ENCODE results near the gene WIZ. TPM values are rescaled to one million over a fixed set of nuclear protein-coding genes. Genes with fewer than 3 reads are reported as not detected.

Gene WIZ
- total RNA-seq, 2 experiments from 2014 or later: 31.6 to 32.7 TPM

- H3K27me3 Mint-ChIP-seq (ENCODE audit: low read depth): no peaks in the 10 kb centered on the region
- H3K4me1 Mint-ChIP-seq (ENCODE audit: low read depth): no peaks in the 10 kb centered on the region
- no peaks in the 10 kb centered on the region for H3K9me3 Mint-ChIP-seq (ENCODE audit: insufficient read depth)
- no peak overlapping the region for H3K4me3 Mint-ChIP-seq
- DNase-seq (no peak), ATAC-seq (no peak)
- peaks cover 2% of the 10 kb centered on the region for H3K36me3 Mint-ChIP-seq (ENCODE audit: low read depth)
- no peak overlapping the region for H3K27ac Mint-ChIP-seq
- POLR2A ChIA-PET: no interaction called here
- CTCF ChIA-PET: no interaction called here
Measured at GRCh38 chr19:15442142-15442920, 7.4 kb downstream of the WIZ start.

GRCh38 chr19:15441317-15441716 lies 8.4 kb downstream of the WIZ start:
- Mint-ChIP-seq H3K27ac (no peak overlapping the region), H3K4me3 (no peak overlapping the region), H3K27me3 (ENCODE audit: low read depth) (no peaks in the 10 kb centered on the region), H3K36me3 (ENCODE audit: low read depth) (no peaks in the 10 kb centered on the region), H3K4me1 (ENCODE audit: low read depth) (peaks cover 4% of the 10 kb centered on the region), H3K9me3 (ENCODE audit: insufficient read depth) (no peaks in the 10 kb centered on the region)
- no peak for ATAC-seq
- DNase-seq: no peak
- POLR2A ChIA-PET: no interaction called here
- CTCF ChIA-PET: no interaction called here

GRCh38 chr19:15439821-15440641 lies 9.7 kb downstream of the WIZ start:
- no peaks in the 10 kb centered on the region for H3K36me3 Mint-ChIP-seq (ENCODE audit: low read depth)
- ATAC-seq (no peak), DNase-seq (no peak)
- H3K27ac Mint-ChIP-seq: no peak overlapping the region
- ChIA-PET CTCF (no interaction called here), POLR2A (no interaction called here)
- H3K27me3 Mint-ChIP-seq (ENCODE audit: low read depth): no peaks in the 10 kb centered on the region
- H3K4me3 Mint-ChIP-seq: no peak overlapping the region
- H3K9me3 Mint-ChIP-seq (ENCODE audit: insufficient read depth): no peaks in the 10 kb centered on the region
- H3K4me1 Mint-ChIP-seq (ENCODE audit: low read depth): peaks cover 5% of the 10 kb centered on the region

- H3K27ac Mint-ChIP-seq: no peak overlapping the region
- H3K9me3 Mint-ChIP-seq (ENCODE audit: insufficient read depth): no peaks in the 10 kb centered on the region
- ATAC-seq: no peak
- ChIA-PET POLR2A (no interaction called here), CTCF (no interaction called here)
- no peaks in the 10 kb centered on the region for H3K36me3 Mint-ChIP-seq (ENCODE audit: low read depth)
- peaks cover 5% of the 10 kb centered on the region for H3K4me1 Mint-ChIP-seq (ENCODE audit: low read depth)
- no peak overlapping the region for H3K4me3 Mint-ChIP-seq
- no peak for DNase-seq
- no peaks in the 10 kb centered on the region for H3K27me3 Mint-ChIP-seq (ENCODE audit: low read depth)
Measured at GRCh38 chr19:15439078-15439799, 10.5 kb downstream of the WIZ start.

GRCh38 chr19:15438577-15438976 lies 11.2 kb downstream of the WIZ start:
- Mint-ChIP-seq H3K4me1 (ENCODE audit: low read depth) (peaks cover 6% of the 10 kb centered on the region), H3K36me3 (ENCODE audit: low read depth) (no peaks in the 10 kb centered on the region), H3K27ac (no peak overlapping the region), H3K9me3 (ENCODE audit: insufficient read depth) (no peaks in the 10 kb centered on the region), H3K27me3 (ENCODE audit: low read depth) (no peaks in the 10 kb centered on the region), H3K4me3 (no peak overlapping the region)
- ChIA-PET POLR2A (no interaction called here), CTCF (interaction anchor here (3.5 kb wide), 1 partner anchor 19 kb away, joined by 18 read pairs; the partner anchor contains the start of gene AKAP8L)
- DNase-seq (no peak), ATAC-seq (no peak)

DNA sequence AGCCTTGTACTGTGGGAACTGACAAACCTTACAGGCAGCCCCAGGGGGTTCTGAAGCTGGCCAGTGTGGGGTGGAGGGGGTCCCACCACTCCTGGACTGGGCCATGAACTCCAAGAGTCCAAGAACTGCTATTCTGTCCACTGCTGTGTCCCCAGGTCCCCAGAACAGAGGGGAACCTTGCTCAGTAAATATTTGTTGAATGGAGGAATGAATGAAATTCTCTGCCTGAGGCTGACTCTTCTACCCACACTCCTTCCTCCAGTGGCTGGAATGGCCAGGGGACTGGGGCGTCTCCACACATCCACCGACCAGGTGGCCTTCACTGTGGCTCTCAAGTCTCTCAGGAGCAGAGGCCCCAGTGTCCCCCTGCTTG lies 11.6 kb downstream of the WIZ start:
- H3K9me3 Mint-ChIP-seq (ENCODE audit: insufficient read depth): no peaks in the 10 kb centered on the region
- ATAC-seq: no peak
- H3K4me1 Mint-ChIP-seq (ENCODE audit: low read depth): peaks cover 11% of the 10 kb centered on the region
- no peak overlapping the region for H3K4me3 Mint-ChIP-seq
- CTCF ChIA-PET: interaction anchor here (3.5 kb wide), 1 partner anchor 19 kb away, joined by 18 read pairs; the partner anchor contains the start of gene AKAP8L
- DNase-seq: no peak
- no peak overlapping the region for H3K27ac Mint-ChIP-seq
- no peaks in the 10 kb centered on the region for H3K27me3 Mint-ChIP-seq (ENCODE audit: low read depth)
- POLR2A ChIA-PET: interaction anchor here (1.1 kb wide), 1 partner anchor 16 kb away, joined by 3 read pairs; no protein-coding TSS in a partner anchor
- H3K36me3 Mint-ChIP-seq (ENCODE audit: low read depth): peaks cover 3% of the 10 kb centered on the region

DNA sequence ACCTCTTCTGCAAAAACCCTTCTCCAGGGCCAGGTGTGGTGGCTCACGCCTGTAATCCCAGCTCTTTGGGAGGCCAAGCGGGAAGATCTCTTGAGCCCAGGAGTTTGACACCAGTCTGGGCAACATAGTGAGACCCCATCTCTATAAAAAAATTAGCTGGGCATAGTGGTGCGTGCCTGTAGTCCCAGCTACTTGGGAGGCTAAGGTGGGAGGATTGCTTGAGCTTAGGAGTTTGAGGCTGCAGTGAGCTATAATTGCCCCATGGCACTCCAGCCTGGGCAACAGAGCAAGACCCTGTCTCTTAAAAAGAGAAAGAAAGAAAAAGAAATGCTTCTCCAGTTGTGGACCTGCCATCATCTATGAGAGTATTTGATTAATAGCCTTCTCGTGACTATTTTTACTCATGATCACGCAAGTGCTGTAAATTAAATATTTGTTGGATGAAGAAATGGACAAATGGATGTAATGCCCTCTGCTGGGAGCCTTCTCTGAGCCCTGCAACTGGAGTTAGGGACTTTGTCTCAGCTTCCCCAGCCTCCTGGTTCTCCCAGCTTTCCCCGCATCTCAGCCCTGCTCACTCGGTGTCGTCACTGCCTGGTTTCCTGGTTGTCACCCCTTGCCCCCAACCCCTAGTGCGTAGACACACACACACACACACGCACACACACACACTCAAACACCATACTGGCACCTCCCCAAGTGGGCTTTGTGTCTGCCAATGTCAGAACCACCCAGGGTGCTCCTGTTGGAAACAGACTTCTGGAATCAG lies 12.2 kb downstream of the WIZ start:
- peaks cover 5% of the 10 kb centered on the region for H3K36me3 Mint-ChIP-seq (ENCODE audit: low read depth)
- DNase-seq (no peak), ATAC-seq (no peak)
- no peak overlapping the region for H3K4me3 Mint-ChIP-seq
- H3K9me3 Mint-ChIP-seq (ENCODE audit: insufficient read depth): no peaks in the 10 kb centered on the region
- ChIA-PET POLR2A (interaction anchor here (1.1 kb wide), 1 partner anchor 17 kb away, joined by 3 read pairs; no protein-coding TSS in a partner anchor), CTCF (interaction anchor here (0.8 to 3.5 kb wide), 4 partner anchors 18 to 118 kb away, joined by 3 to 18 read pairs (median 4); partner anchors contain the start of gene AKAP8L)
- H3K4me1 Mint-ChIP-seq (ENCODE audit: low read depth): peaks cover 15% of the 10 kb centered on the region
- H3K27me3 Mint-ChIP-seq (ENCODE audit: low read depth): no peaks in the 10 kb centered on the region
- no peak overlapping the region for H3K27ac Mint-ChIP-seq

DNA sequence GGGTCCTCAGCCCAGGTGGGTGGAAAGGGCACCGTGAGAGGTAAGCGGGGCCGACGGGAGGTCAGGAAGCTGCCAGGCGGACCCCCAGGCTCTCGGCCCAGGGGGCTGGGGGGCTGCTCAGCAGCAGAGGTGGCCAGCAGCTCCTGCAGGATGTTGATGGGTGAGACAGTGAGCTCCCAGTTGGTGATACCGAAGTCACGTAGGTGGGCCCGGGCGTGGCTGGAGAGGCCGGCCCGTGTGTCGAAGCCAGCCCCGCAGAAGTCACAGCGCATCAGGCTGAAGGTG lies 13.0 kb downstream of the WIZ start:
- ChIA-PET POLR2A (interaction anchor here (0.6 to 1.2 kb wide), 3 partner anchors 20 to 58 kb away, joined by 3 to 6 read pairs (median 3); no protein-coding TSS in a partner anchor), CTCF (interaction anchor here (0.9 to 3.5 kb wide), 4 partner anchors 18 to 177 kb away, joined by 3 to 18 read pairs (median 4); partner anchors contain the start of gene AKAP8L)
- DNase-seq: no peak
- Mint-ChIP-seq H3K27me3 (ENCODE audit: low read depth) (no peaks in the 10 kb centered on the region), H3K4me3 (no peak overlapping the region), H3K4me1 (ENCODE audit: low read depth) (peaks cover 18% of the 10 kb centered on the region), H3K9me3 (ENCODE audit: insufficient read depth) (no peaks in the 10 kb centered on the region), H3K36me3 (ENCODE audit: low read depth) (peaks cover 8% of the 10 kb centered on the region), H3K27ac (no peak overlapping the region)
- no peak for ATAC-seq

- Mint-ChIP-seq H3K27me3 (ENCODE audit: low read depth) (no peaks in the 10 kb centered on the region), H3K9me3 (ENCODE audit: insufficient read depth) (no peaks in the 10 kb centered on the region), H3K4me3 (no peak overlapping the region), H3K27ac (no peak overlapping the region), H3K4me1 (ENCODE audit: low read depth) (peaks cover 23% of the 10 kb centered on the region), H3K36me3 (ENCODE audit: low read depth) (peaks cover 11% of the 10 kb centered on the region)
- POLR2A ChIA-PET: interaction anchor here (0.6 to 1.3 kb wide), 8 partner anchors 14 to 764 kb away, joined by 3 to 6 read pairs (median 3); partner anchors contain the start of gene AKAP8L
- CTCF ChIA-PET: interaction anchor here (0.9 to 3.5 kb wide), 6 partner anchors 17 to 177 kb away, joined by 3 to 18 read pairs (median 4); partner anchors contain the start of genes AKAP8L and RASAL3
- DNase-seq (no peak), ATAC-seq (no peak)
Measured at GRCh38 chr19:15436012-15436825, 13.5 kb downstream of the WIZ start.

DNA sequence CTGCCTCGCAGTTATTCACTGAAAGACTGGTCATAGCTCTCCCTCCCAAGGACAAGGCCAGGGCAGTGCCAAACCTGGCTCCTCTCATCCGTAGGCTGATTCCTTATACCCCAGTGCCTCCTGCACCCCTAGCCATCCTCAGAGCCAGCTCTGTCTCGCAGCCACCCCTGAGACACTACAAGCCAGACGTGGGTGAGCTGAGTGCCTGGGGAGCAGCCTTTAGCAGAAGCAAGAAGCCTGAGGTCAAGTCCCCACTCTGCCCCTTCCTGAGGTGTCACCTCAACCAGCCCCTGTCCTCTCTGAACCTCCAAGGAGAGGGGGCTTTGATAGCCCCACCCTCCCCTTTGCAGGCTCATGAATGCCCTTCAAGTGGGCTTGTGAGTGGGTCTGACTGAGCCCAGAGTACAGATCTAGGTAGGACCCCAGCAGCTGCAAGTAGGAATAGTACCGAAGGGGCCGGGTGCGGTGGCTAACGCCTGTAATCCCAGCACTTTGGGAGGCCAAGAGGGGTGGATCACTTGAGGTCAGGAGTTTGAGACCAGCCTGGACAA lies 16.2 kb downstream of the WIZ start:
- no peak for ATAC-seq
- ChIA-PET POLR2A (interaction anchor here (0.6 to 2.0 kb wide), 10 partner anchors 9 to 703 kb away, joined by 3 to 18 read pairs (median 3); partner anchors contain the start of gene AKAP8L), CTCF (interaction anchor here (1.2 to 3.1 kb wide), 3 partner anchors 14 to 122 kb away, joined by 3 to 42 read pairs (median 19); partner anchors contain the start of gene AKAP8L)
- Mint-ChIP-seq H3K9me3 (ENCODE audit: insufficient read depth) (no peaks in the 10 kb centered on the region), H3K4me1 (ENCODE audit: low read depth) (peaks cover 34% of the 10 kb centered on the region), H3K27ac (peak overlapping the region; percentile 98), H3K27me3 (ENCODE audit: low read depth) (no peaks in the 10 kb centered on the region), H3K36me3 (ENCODE audit: low read depth) (peaks cover 16% of the 10 kb centered on the region), H3K4me3 (peak overlapping the region; percentile 98)
- no peak for DNase-seq
